ENCODE data around the gene NDRG4.

Gene NDRG4

DNA sequence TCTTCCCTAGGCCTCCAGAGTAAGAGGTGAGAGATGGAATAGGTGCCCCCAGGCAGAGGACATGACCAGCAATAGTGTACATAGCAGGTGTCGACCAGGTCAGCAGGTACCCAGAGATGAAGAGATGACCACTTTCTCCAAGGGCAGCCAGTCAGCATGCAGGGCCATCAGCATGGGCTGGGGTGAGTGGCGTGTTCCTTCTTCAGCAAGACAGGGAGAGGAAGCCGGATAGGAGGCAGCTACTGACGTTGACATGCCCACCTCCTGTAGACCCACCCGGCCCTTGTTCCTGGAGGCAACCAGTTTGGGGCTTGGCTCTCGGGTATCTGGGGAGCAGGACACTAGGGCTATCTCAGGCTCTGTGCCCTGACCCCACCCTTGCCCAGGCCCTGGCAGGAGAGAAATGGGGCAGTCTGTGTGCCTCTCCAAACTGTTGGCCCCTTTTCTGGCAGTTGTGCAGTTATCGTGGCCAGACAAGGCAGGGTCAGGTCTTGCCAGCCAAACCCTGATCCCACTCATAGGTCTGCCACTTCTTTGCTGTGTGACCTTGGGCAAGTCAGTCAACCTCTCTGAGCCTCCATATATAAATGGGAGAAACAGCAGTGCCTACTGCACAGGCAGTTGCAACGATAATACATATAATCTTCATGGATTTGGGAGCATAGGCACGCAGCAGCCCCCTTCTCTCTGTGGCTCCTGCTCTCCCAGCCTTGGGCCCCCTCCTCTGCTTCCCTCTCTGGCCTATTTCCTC lies 1.4 kb upstream of the NDRG4 start:
- no peaks in the 10 kb centered on the region for H3K9me3 Mint-ChIP-seq
- no peaks in the 10 kb centered on the region for H3K36me3 Mint-ChIP-seq (ENCODE audit: low read depth)
- no peak for DNase-seq
- TF ChIP-seq, protein P1, sequence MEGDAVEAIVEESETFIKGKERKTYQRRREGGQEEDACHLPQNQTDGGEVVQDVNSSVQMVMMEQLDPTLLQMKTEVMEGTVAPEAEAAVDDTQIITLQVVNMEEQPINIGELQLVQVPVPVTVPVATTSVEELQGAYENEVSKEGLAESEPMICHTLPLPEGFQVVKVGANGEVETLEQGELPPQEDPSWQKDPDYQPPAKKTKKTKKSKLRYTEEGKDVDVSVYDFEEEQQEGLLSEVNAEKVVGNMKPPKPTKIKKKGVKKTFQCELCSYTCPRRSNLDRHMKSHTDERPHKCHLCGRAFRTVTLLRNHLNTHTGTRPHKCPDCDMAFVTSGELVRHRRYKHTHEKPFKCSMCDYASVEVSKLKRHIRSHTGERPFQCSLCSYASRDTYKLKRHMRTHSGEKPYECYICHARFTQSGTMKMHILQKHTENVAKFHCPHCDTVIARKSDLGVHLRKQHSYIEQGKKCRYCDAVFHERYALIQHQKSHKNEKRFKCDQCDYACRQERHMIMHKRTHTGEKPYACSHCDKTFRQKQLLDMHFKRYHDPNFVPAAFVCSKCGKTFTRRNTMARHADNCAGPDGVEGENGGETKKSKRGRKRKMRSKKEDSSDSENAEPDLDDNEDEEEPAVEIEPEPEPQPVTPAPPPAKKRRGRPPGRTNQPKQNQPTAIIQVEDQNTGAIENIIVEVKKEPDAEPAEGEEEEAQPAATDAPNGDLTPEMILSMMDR (IDR thresholded peaks at IDR 0.05), result no peak
- peaks cover 42% of the 10 kb centered on the region for H3K4me1 Mint-ChIP-seq
- H3K27ac Mint-ChIP-seq, result no peak overlapping the region
- peaks cover 14% of the 10 kb centered on the region for H3K27me3 Mint-ChIP-seq (ENCODE audit: low read depth, poor library complexity)
- no peak overlapping the region for H3K4me3 Mint-ChIP-seq

DNA sequence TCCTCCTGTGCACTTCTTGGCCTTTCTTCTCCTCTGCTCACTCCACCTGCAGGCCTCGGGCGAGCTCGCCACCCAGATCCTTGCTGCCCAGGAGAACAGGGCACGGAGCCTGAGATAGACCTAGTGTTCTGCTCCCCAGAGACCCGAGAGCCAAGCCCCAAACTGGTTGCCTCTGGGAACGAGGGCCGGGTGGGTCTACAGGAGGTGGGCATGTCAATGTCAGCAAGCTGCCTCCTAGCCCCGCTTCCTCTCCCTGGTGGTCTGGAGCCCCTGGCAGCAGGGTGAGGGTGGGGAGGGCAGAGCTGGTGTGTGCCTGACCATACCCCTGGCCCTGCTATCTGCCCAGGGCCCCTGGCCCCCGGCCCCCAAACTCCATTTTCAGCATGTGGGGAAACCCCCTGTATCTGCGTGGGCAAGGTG lies 841 bp upstream of the NDRG4 start:
- peaks cover 14% of the 10 kb centered on the region for H3K27me3 Mint-ChIP-seq (ENCODE audit: low read depth, poor library complexity)
- H3K4me3 Mint-ChIP-seq, result no peak overlapping the region
- H3K9me3 Mint-ChIP-seq, result no peaks in the 10 kb centered on the region
- H3K4me1 Mint-ChIP-seq, result peaks cover 39% of the 10 kb centered on the region
- DNase-seq, result no peak
- TF ChIP-seq, protein P1 (IDR thresholded peaks at IDR 0.05), result no peak
- no peak overlapping the region for H3K27ac Mint-ChIP-seq
- H3K36me3 Mint-ChIP-seq (ENCODE audit: low read depth), result no peaks in the 10 kb centered on the region

DNA sequence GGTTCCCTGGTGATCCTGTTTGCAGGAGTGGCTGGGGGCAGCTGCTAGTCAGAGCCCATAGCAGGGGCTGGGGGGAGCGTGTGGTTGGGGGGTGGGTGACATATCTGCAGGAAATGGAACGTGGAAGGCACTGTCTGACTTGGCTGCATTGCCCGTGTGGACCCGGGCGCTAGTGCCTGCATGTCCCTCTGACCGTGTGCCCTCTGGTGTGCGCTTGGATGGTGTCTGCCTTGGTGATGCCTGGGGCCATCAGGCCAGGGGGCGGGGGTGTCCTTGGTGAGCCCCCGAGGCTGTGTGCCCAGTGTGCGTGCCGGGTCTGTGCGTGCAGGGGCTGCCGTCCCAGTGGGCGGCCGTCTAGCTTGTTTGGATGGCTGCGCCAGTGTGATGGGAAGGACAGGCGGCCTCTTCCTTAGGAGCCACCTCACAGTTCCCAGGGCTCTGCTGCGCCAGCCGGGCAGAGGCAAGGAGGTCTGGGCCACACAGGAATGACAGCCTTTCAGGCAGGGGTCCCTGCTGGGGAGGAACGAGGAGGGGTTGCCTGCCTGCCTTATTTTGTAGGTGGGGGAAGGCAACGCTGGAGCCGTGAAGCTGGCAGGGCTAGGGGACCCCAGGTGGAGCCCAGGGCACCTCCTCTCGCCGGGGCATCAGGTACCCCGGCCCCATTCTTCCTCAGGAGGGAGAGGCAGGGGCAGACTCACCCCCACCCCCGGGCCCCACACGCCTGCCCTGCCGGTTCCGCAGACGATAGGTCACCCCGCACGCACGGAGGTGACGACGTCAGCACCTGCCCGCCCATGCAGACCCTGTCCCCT lies 693 bp downstream of the NDRG4 start:
- no peaks in the 10 kb centered on the region for H3K36me3 Mint-ChIP-seq (ENCODE audit: low read depth)
- DNase-seq, result peak; percentile 32
- no peak overlapping the region for H3K27ac Mint-ChIP-seq
- H3K4me1 Mint-ChIP-seq, result peaks cover 24% of the 10 kb centered on the region
- H3K9me3 Mint-ChIP-seq, result no peaks in the 10 kb centered on the region
- peak overlapping the region; percentile 89 for H3K4me3 Mint-ChIP-seq
- TF ChIP-seq, protein P1 (IDR thresholded peaks at IDR 0.05), result no peak
- H3K27me3 Mint-ChIP-seq (ENCODE audit: low read depth, poor library complexity), result peaks cover 14% of the 10 kb centered on the region

DNA sequence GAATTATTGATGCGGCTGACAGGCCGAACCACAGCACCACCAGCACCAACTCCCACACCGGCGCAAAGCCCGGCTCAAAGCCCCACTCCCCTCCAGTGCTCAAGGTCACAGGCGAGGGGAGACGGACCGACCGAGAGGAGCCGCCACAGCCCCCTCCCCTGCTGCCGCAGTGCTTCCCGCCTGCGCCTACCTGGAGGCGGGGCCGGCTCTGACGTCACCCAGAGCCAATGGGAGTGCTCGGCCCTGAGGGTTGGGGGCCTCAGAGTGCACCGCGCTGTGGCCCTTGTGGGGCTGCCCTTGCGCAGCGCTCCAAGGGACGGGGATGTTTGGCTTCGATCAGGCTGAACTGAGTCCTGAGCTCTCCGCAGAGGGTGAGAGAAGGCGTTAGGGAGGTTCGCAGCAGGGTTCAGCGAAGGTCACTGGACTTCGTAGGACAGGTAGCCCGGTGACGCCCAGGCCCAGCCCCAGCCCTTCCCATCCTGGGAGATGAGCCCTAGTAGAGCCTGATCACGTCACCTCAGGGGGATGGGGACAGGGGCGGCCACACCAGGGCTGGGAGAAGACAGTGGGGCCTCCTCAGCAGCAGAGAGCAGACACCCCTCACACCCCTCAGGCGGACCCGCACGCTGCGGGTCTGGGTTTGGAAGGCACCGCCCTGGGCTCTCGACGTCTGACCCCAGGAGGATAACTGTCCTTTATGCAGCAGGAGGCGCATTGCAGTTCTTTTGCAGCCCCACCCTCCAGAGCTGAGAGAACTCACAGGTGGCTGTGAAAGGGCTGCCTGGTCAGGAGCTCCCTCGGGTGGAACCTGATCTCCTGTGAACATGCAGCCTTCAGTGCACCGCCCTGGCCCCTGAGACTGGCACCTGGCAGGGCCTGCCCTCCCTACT lies 1.5 kb downstream of the NDRG4 start:
- H3K4me3 Mint-ChIP-seq, result peak overlapping the region; percentile 89
- TF ChIP-seq, protein P1 (IDR thresholded peaks at IDR 0.05), result no peak
- peak; percentile 84 for DNase-seq
- no peaks in the 10 kb centered on the region for H3K36me3 Mint-ChIP-seq (ENCODE audit: low read depth)
- H3K27me3 Mint-ChIP-seq (ENCODE audit: low read depth, poor library complexity), result peaks cover 14% of the 10 kb centered on the region
- peaks cover 22% of the 10 kb centered on the region for H3K4me1 Mint-ChIP-seq
- H3K9me3 Mint-ChIP-seq, result no peaks in the 10 kb centered on the region
- no peak overlapping the region for H3K27ac Mint-ChIP-seq

DNA sequence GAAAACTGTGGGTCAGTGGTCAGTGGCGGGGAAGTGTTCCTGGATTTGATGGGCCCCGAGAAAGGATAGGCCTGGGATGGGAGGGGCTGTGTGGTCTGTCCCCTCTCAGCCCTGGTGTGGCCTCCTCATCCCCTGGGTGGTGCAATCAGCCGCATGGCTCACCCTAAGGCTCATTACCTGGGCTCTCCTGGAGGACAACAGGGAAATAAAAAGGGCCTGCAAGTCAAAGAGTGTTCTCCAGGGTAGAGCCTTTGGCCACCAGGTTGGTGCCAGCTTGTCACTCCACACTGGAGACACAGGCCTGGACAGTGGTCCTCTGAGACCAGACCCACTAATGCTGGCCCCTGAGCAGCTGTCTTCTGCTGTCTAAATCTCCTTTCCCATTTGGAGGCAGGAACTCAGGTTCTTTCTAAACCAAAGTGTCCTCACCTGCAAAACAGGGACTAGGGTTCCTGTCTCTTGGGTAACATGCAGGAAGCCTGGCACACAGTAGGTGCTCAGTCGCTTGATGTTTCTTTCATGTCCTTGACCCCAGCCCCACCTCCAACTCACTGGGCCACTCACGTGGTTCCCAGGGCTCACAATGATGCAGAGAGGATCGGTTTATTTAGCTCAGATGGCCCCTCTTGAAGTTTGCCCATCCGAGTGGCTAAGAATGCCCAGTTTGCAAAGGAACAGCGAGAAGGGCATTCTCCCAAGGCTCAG lies 2.4 kb downstream of the NDRG4 start:
- Mint-ChIP-seq H3K27ac (no peak overlapping the region), H3K36me3 (ENCODE audit: low read depth) (no peaks in the 10 kb centered on the region), H3K4me3 (no peak overlapping the region), H3K4me1 (peaks cover 18% of the 10 kb centered on the region), H3K27me3 (ENCODE audit: low read depth, poor library complexity) (peaks cover 14% of the 10 kb centered on the region), H3K9me3 (no peaks in the 10 kb centered on the region)
- TF ChIP-seq, protein P1 (IDR thresholded peaks at IDR 0.05), result no peak
- no peak for DNase-seq
